DMS79 (cell line): Measurements from ENCODE around the gene FAAH.

ENCODE experiments used
- DNase-seq: peaks from one replicate; lab custom pipeline; 2025; lab: John Stamatoyannopoulos, UW

FAAH gene

GRCh38 chr1:46449223-46450159 is 55.4 kb downstream of the FAAH start:
- no peak for DNase-seq

GRCh38 chr1:46450160-46450517 is 56.0 kb downstream of the FAAH start:
- DNase-seq: no peak

- DNase-seq: no peak
These were observed 58.1 kb downstream of the FAAH start for GRCh38 chr1:46451948-46452930.

GRCh38 chr1:46452931-46453325 is 58.8 kb downstream of the FAAH start:
- no peak for DNase-seq

- no peak for DNase-seq
These were observed 59.3 kb downstream of the FAAH start for GRCh38 chr1:46453449-46453848.

GRCh38 chr1:46455951-46456350 is 61.8 kb downstream of the FAAH start:
- no peak for DNase-seq

GRCh38 chr1:46456411-46456963 is 62.4 kb downstream of the FAAH start:
- DNase-seq: no peak

- DNase-seq: no peak
These were observed 63.1 kb downstream of the FAAH start for GRCh38 chr1:46457178-46457577.

- DNase-seq: no peak
These were observed 64.1 kb downstream of the FAAH start for GRCh38 chr1:46458190-46458589.

GRCh38 chr1:46458846-46459245 is 64.7 kb downstream of the FAAH start:
- DNase-seq: no peak

- no peak for DNase-seq
These were observed 65.2 kb downstream of the FAAH start for GRCh38 chr1:46459315-46459714.

- no peak for DNase-seq
These were observed 67.1 kb downstream of the FAAH start for GRCh38 chr1:46461017-46461808.

GRCh38 chr1:46461809-46462448 is 67.8 kb downstream of the FAAH start:
- no peak for DNase-seq
